GM21737 (cell line): ENCODE measurements around the gene GRM4.

ENCODE experiments used
- ATAC-seq: cut with Tn5 transposase; IDR thresholded peaks from one replicate; pipeline ENCODE4 v1.9.1; 2021; ENCODE audit warnings: mild to moderate bottlenecking, moderate library complexity; ENCODE audit not compliant: unreplicated experiment

The GRM4 gene

GRCh38 chr6:34157851-34158250 is 12.0 kb upstream of the GRM4 start:
- no peak for ATAC-seq

DNA sequence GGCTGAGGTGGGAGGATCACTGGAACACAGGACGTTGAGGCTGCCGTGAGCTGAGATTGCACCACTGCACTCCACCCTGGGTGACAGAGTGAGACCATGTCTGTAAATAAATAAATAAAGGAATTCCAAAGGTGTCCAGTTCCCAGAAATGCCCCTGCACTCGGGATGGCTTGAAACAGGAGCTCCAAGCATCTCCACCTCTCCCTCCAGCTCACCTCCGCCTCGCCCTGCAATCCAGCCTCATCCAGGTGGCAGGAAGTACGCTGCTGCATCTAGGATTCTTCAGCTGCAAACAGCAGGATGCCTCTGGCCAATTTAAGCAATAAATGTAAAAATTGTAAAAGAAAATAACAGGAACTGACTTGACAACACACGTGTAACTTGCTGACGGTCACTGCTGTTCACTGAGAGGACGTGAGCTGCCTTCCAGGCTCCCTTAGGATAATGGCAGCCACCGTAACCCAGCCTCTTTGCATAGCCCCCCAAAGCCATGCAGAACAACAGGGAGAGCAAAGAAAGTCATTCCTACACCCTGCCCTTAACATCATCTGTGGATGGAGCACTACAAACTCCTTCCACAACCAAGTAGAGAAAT is 11.4 kb upstream of the GRM4 start:
- no peak for ATAC-seq

- ATAC-seq: no peak
Measured at GRCh38 chr6:34155471-34156300, 9.8 kb upstream of the GRM4 start.

GRCh38 chr6:34154668-34155447 is 9.0 kb upstream of the GRM4 start:
- ATAC-seq: no peak

DNA sequence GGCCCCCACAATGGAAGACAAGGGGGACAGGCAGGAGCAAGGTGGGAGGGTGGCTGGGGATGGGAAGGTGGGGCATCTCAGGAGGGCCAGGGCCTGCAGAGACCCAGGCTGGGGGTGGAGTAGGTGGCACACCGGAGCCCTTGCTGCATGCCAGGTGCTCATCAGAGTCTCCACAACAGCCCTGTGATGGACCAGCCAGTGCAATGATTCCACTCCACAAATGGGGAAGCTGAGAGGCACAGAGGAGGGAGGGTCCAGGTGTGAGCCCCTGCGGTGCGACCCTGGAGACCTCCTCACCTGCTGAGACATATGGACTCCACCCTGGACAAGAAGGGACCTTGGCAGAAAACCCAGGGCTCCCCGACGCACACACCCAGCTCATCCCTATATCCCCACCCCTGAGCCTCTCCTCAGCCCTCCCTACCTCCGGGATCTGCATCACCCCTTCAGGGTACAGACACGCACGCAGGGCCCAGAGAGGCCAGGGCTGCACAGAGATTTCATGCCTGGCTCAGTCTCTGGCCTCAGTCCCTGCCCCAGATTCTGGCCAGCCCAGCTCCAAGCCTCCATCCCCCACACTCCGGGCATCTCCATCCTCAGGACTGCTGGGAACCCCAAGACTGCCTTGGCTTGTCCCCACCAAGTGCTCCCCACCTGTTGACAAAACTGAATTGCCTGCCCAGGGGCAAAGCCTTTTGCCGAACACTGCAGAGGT is 7.1 kb upstream of the GRM4 start:
- ATAC-seq: no peak

GRCh38 chr6:34152042-34152524 is 6.2 kb upstream of the GRM4 start:
- no peak for ATAC-seq

DNA sequence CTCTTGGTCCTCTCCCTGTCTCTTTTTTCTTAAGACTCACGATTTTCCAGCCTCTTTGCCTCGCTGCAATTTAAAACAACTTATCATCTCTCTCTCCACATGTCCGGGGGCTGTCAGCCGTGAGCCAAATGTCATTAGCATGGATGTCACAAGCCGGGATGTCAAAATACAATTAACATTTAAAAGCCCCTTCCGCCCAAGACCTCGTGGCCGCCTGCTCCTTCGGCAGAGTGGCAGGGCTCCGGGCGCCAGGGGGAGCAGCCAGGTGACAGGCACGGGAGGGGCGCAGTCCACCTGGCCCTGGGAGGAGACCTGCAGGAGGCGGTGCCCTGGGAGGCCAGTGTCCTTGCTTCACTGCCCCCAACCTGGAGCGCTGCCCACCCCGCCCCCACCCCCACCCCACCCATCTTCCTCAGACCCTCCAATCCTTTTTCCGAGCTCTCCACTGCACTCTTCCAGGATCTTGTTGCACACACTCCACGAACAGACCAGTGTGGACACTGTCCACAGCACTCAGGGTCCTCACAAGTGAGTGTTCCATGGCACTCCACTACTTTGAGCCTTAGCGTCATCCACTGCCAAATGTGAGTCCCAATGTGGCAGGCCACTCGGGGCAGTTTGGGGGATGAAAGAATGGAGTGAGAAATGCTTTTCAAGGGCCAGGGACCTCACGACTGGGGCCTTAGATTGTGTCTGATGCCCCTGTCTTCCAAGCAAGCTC is 5.6 kb upstream of the GRM4 start:
- no peak for ATAC-seq

GRCh38 chr6:34150766-34151165 is 4.9 kb upstream of the GRM4 start:
- no peak for ATAC-seq

- ATAC-seq: no peak
Measured at GRCh38 chr6:34149831-34150400, 4.0 kb upstream of the GRM4 start.

DNA sequence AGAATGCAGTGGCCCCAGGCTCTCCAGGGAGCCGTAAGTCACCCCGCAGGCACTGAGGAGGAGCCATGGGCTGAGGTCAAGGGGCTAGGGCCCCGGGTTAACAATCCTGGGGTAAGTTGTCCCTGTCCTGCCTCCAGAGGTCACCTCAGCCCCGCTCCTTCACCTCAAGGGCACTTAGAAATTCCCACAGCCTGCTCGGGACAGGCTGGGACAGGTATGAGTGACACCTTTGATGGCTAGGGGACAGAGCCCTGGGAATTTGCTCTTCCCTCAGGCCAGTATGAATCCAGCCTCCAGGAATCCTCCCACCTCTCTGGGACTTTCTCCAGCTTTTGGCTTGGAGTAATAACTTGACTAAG is 3.5 kb upstream of the GRM4 start:
- no peak for ATAC-seq

DNA sequence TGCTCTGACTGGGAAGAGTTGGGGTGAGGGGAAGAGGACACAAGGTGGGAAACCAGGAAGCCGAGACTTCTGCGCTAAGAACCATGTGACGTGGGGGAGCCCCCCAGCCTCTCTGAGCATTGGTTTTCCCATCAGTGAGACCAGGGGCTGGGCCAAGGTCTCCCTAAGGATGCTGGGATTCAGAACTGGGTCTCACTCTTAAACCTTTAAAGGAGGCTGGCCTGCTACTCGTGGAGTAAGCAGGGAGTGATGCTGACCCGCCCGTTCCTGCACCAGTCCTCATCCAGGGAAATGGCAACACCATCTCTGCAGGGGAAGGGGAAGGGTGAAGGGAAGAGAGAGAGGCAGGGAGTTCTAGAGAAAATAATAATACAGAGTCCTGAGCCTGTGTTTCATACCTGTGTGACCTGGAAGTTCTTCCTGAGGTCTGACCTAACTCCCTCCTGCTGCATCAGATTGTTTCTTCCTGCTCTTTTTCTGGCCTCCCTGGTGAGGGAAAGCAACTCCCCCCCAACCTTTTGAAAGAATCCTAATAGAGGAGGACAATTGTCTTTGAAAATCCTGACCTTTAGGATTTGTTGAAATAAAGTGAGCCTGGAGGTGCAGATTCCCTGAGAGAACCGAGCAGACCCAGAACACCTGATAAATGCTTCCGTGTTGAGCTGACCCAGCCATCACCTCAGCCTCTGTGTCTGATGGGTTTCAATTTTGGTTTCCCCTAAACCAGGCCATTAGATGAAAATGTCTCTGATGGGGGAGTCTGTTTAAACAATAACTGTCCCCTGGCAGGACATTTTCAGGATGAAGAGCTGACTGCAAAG is 3.0 kb upstream of the GRM4 start:
- ATAC-seq: no peak

DNA sequence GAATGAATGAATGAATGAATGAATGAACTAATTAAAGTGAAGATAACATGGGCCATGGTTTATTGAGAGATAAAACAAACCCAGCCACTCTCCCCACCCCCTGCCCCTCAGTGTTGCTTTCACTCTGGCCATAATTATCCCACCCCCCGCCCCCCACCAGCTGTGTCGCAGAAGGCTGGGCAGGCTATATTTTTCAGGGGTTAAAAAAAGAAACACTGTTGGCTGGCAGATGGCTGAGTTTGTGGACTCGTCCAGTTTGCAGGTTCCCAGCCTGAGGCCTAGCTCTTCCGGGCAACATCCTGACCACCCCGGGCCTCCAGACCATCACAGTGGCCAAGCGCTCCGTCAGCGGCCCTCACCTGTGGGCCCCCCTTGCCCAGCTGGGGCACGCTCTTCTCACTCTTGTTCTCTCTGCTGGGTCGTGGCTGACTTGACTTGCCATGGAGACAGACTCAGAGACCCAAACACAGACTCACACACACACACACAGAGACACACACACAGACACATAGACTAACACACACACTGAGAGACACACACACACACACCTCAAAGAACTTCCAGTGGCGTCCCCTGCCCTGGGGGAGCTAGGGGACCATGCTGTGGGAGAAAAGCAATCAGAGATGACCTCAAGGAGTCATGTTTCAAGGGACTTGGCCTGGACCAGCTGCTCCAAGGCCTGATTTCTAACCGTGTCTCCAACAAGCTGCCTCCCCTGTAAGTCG is 2.2 kb upstream of the GRM4 start:
- ATAC-seq: no peak

DNA sequence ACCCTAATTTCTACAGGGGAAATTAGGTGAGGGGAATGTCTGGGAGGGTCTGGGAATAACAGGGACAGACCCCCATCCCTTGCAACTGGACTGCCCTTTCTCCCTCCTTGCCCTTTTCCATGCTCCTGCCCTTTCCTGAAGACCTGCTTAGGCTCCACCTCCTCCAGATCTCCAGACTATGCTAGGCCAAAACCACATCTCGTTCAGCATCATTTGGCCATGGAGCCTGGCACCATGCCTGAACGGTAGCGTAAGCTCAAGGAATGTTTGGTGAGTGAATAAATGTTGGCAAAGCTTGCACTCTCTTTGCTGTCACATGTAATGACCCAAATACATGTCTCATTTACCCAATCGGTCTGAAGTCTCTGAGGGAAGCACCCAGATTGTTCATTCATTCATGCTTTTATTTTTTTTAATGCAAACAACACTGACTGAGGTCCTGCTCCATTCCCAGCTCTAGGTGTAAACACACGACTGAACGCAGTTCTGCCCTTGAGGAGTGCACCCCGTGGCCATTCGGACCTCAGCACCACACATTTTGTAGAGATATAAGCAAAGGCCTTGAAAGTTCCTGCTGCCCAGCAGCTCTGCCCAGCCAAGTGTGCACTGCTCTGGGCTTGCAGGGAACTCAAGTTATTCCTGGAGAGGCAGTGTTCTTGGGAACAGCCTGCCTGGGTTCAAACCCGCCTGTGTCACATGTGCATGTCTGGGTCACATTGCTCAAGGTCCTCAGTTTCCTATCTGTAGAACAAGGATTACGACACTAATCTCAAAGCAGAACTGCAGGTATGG is 1.1 kb upstream of the GRM4 start:
- no peak for ATAC-seq

- ATAC-seq: no peak
Measured at GRCh38 chr6:34145161-34146020, 496 bp downstream of the GRM4 start.

GRCh38 chr6:34144581-34145160 is 1.2 kb downstream of the GRM4 start:
- no peak for ATAC-seq

DNA sequence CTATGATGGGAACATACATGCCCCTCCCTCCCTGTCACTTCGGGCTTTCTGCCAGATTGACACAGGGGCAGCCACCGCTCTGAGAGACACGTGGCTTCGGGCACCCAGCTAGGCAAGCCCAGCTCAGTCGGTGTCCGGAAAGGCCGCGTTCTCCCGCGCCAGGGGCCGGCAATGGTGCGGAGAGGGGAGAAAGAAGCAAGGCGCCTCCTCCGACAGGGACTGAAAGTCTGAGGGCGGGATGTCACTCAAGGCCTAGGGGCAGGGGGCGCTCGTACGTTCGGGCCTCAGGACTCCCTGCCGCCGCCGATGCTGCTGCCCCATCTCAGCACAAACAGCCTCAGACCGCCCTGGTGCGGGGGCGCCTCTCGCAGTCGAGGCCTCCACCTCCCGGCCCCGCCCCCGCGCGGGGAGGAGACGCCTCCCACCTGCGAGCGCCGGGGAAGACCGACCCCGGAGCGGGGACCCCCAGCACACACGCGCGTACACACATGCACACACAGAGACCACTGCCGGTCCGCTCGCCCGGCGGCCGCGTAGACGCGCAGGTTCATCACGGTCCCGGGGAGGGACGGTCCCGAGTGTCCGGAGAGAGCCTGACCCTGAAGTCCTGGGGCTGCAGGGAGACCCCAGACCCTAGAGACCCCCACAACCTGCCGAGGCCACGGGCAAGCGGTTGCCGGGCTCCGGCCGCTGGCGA is 1.9 kb downstream of the GRM4 start:
- no peak for ATAC-seq
